ENCODE results near the gene NAT8.
"Not testable (repeated sequence)": the region's sequence is repeated elsewhere in the genome, so short reads cannot be mapped to it uniquely, and the experiment has no call there.

The NAT8 gene

GRCh38 chr2:73636977-73637376 lies 5.2 kb downstream of the NAT8 start:
- not testable (repeated sequence) for DNase-seq (ENCODE audit: low spot score)

GRCh38 chr2:73630662-73631266 lies 11.5 kb downstream of the NAT8 start:
- not testable (repeated sequence) for DNase-seq (ENCODE audit: low spot score)

GRCh38 chr2:73628493-73628892 lies 13.7 kb downstream of the NAT8 start:
- DNase-seq (ENCODE audit: low spot score): not testable (repeated sequence)

GRCh38 chr2:73626237-73626636 lies 16.0 kb downstream of the NAT8 start:
- not testable (repeated sequence) for DNase-seq (ENCODE audit: low spot score)

GRCh38 chr2:73624625-73625024 lies 17.6 kb downstream of the NAT8 start:
- DNase-seq (ENCODE audit: low spot score): not testable (repeated sequence)

- not testable (repeated sequence) for DNase-seq (ENCODE audit: low spot score)
Observed at GRCh38 chr2:73624036-73624435, 18.2 kb downstream of the NAT8 start.

DNA sequence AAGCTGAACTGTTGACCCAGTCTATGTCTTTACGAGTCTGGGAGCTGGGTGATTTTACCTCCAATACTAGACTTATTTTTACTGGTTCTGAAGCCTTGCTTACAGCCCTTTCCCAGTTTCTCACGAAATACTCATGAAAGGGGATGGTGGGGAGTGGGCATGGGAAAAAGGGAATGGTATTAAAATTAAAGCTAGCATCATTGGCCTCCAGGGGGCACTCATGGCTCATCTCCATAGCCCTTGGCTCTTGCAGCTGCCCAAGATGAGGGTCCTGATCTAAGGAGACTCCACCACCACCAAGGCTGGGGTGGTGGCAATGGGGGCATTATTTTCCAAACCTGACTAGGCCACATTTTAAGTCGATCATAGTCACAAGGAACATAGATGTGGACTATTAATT lies 22.3 kb downstream of the NAT8 start:
- DNase-seq (ENCODE audit: low spot score): not testable (repeated sequence)

DNA sequence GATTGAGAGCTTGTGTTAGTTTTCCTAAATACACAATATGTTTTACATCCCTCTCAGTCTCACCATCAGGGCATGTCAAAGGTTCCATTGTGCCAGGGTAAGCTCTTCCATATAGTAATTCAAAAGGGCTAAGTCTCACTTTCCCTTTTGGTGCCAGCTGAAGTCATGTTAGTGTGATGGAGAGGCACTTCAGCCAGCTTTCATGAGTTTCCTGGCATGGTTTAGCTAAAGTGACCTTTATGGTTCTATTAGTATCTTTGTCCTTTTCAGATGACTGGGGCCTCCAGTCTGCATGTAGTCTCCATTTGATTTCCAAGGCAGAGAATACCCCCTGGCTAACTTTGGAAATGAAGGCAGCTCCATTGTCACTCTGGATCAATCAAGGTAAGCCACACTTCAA lies 27.2 kb downstream of the NAT8 start:
- DNase-seq (ENCODE audit: low spot score): no peak

DNA sequence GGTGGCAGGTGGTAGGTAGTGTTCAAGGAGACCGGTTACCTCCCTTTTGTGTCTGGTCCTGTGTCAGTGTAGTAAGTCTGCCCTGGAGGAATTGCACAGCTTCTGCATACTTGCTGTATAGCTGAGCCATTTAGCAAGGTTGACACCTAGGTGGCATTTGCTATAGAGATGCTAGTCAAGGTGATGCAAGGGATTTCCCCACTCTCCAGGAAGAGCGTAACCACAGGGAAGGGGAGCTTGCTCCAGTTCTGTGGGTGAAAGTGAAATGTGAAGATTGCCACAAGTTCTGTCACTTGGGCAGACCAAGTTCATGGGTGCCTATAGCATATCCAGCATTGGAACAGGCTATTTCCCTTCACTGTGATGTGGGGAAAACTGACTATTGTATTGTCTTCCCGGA lies 28.1 kb downstream of the NAT8 start:
- DNase-seq (ENCODE audit: low spot score): no peak

DNA sequence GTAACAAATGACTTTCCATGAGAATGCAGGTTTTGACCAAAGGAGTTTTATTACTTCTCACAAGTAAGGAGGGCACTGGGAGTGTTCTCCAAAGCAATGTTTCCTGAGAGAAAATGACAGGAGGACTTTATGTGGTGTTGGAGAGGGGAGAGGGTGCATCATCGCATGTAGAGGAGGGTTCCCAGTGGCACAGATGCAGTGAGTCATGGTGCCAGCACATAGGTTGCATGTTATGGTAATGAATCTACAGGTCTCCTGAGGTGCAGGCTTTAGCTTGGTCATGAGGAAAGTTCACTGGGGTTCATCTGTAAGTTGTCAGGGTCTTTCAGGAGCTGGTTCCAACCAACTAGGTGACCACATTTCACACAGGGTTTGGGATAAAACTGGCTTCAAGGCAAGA lies 30.4 kb downstream of the NAT8 start:
- no peak for DNase-seq (ENCODE audit: low spot score)

GRCh38 chr2:73611193-73611592 lies 31.0 kb downstream of the NAT8 start:
- DNase-seq (ENCODE audit: low spot score): no peak

DNA sequence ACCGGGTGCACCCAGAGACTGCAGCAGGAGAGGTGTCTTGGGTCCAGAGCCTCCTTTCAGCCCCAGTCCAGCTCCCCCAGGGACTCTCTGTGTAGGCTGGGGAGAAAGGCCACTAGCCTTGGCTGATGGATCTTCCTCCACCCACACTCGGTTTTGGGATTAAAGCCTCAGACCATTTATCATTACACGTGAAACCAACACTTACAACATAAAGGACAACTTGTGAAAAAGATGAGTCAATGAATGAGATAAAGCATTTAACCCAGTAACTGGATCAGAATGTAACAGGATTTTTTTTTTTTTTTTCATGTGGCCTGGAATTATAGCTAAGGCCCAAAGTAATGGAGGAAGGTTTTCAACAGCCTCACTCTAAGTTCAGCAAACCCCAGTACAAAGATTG lies 32.1 kb downstream of the NAT8 start:
- no peak for DNase-seq (ENCODE audit: low spot score)

DNA sequence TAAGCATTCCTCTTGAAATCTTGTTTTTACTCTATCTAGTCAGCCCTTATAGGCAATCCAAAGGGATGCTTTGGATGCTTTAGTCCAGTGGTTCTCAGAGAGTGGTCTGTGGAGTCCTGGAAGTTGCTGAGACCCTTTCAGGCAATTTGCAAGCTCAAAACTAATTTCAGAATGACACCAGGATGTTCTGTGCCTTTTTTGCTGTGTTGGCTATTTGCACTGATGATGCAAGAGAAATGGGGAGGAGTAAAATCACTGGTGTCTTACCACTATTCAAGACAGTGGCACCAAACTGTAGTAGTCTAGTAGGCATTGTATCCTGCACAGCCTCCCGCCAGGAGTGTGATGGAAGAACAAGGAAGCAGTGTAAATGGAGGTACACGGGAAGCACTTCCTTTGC lies 37.6 kb downstream of the NAT8 start:
- not testable (repeated sequence) for DNase-seq (ENCODE audit: low spot score)

DNA sequence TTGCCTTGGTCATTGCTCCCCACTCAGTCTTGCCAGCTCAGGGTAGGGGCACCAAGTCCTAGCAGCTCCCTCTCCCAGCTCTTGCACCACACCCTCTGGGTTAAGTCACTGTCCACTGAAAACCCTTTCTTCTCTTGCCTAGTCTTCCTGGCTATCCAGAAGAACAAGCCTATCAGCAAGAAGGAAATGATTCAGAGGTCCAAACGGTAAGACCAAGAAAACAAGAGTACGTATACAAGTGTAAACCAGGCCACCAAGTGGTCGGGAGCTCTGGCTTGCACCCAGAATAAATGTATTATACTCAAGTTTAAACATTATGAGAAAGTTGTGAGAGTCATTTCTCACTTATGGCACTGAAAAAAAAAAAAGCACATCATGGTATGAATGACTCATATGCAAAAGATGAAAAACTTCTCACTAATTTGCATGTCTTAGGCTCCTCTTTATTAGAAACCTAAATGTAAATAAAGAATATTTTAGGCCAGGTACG lies 39.1 kb downstream of the NAT8 start:
- DNase-seq (ENCODE audit: low spot score): not testable (repeated sequence)

DNA sequence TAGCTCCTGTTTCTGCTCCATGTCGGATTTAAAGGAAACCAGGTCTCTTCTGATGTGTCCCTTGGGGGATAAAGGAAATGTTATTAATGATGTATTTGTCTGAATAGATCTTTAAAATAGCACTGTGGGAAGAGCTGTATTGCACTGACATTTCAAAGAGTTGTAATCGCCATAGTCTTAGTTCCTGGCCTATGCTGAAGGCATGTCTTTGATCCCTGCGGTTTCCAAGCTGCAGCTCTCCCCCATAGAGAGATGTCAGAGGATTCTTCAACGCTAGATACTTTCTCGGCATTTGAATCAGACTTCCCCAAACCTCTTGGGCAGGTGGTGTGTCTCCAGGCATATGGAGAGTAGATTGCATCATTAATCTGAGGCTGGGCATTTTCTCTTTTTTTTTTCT lies 40.4 kb downstream of the NAT8 start:
- DNase-seq (ENCODE audit: low spot score): no peak

GRCh38 chr2:73594251-73594650 lies 48.0 kb downstream of the NAT8 start:
- no peak for DNase-seq (ENCODE audit: low spot score)

- DNase-seq (ENCODE audit: low spot score): no peak
Observed at GRCh38 chr2:73593680-73594079, 48.5 kb downstream of the NAT8 start.

Data from left forelimb (tissue), 1 donor.